Activated T-helper 1 cell treated with anti-CD3 and anti-CD28 coated beads, Interleukin-2, amount 50 U/mL, for 16 hours (primary cell): ENCODE data around the gene FSD1.
"Not testable (repeated sequence)": the region's sequence is repeated elsewhere in the genome, so short reads cannot be mapped to it uniquely, and the experiment has no call there.

Experiments used
- DNase-seq, 2 donors: peaks; one replicate each; pipeline ENCODE4 v3.0.0-alpha.2; 2020; ENCODE audit warnings: low read depth in 1 of 2, low spot score in 1 of 2

Gene FSD1

GRCh38 chr19:4313847-4314490 is 9.6 kb downstream of the FSD1 start:
- DNase-seq = no peak

- DNase-seq = no peak
Measured at GRCh38 chr19:4316956-4317355, 12.6 kb downstream of the FSD1 start.

- no peak for DNase-seq
Measured at GRCh38 chr19:4318460-4318859, 14.1 kb downstream of the FSD1 start.

GRCh38 chr19:4319067-4319718 is 14.8 kb downstream of the FSD1 start:
- no peak for DNase-seq

- DNase-seq = no peak
Measured at GRCh38 chr19:4320419-4320818, 16.0 kb downstream of the FSD1 start.

GRCh38 chr19:4322942-4323665 is 18.7 kb downstream of the FSD1 start:
- no peak for DNase-seq

- DNase-seq = no peak
Measured at GRCh38 chr19:4323692-4324091, 19.3 kb downstream of the FSD1 start.

GRCh38 chr19:4324228-4324627 is 19.8 kb downstream of the FSD1 start:
- no peak for DNase-seq

GRCh38 chr19:4326215-4326836 is 21.9 kb downstream of the FSD1 start:
- DNase-seq = no peak

- DNase-seq = no peak
Measured at GRCh38 chr19:4326837-4327251, 22.4 kb downstream of the FSD1 start.

- peak in 1 of 2 donors; percentile 40 for DNase-seq
Measured at GRCh38 chr19:4327252-4327876, 23.0 kb downstream of the FSD1 start.

- no peak for DNase-seq
Measured at GRCh38 chr19:4327877-4328242, 23.5 kb downstream of the FSD1 start.

- peak; percentile 70 to 92 for DNase-seq
Measured at GRCh38 chr19:4328243-4328990, 24.0 kb downstream of the FSD1 start.

GRCh38 chr19:4328991-4329681 is 24.7 kb downstream of the FSD1 start:
- not testable (repeated sequence) for DNase-seq

- DNase-seq = no peak
Measured at GRCh38 chr19:4329858-4330257, 25.5 kb downstream of the FSD1 start.

GRCh38 chr19:4334929-4335570 is 30.7 kb downstream of the FSD1 start:
- DNase-seq = no peak

- DNase-seq = no peak
Measured at GRCh38 chr19:4337906-4338440, 33.6 kb downstream of the FSD1 start.

GRCh38 chr19:4338441-4339355 is 34.3 kb downstream of the FSD1 start, which contains the start of gene STAP2:
Gene STAP2 (minus strand): TSS chr19:4338827. CDS start chr19:4338753, 74 bp downstream.
- DNase-seq = no peak
